NCI-H2029 treated with DMSO at 0.1 percent for 48 hours (cell line): ENCODE data around the gene HMCN2.

Source experiments
- DNase-seq: peaks from one replicate; lab custom pipeline; 2025; lab: John Stamatoyannopoulos, UW

The HMCN2 gene

GRCh38 chr9:130451509-130452388 is 186.2 kb downstream of the HMCN2 start:
- peak; percentile 79 for DNase-seq

DNA sequence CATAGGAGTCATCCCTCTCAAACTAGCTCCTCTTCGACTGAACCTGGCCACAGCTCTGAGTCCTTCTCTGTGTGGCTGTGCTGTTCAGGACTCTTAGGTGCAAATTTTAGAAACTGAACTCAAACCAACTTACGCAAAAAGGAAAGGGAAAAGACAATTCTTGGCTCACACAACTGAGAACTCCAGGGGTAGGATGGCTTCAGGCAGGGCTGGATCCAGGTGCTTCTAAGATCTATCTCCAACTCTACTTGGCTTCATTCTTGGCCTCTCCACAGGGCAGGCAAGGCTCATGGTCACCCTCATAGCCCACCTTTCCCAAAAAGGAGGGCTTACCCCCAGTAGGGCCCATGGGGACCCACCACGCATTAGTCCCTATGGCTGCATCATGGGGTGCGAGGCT is 187.3 kb downstream of the HMCN2 start:
- no peak for DNase-seq

- peak; percentile 38 for DNase-seq
Observed at GRCh38 chr9:130453487-130453886, 187.9 kb downstream of the HMCN2 start.

DNA sequence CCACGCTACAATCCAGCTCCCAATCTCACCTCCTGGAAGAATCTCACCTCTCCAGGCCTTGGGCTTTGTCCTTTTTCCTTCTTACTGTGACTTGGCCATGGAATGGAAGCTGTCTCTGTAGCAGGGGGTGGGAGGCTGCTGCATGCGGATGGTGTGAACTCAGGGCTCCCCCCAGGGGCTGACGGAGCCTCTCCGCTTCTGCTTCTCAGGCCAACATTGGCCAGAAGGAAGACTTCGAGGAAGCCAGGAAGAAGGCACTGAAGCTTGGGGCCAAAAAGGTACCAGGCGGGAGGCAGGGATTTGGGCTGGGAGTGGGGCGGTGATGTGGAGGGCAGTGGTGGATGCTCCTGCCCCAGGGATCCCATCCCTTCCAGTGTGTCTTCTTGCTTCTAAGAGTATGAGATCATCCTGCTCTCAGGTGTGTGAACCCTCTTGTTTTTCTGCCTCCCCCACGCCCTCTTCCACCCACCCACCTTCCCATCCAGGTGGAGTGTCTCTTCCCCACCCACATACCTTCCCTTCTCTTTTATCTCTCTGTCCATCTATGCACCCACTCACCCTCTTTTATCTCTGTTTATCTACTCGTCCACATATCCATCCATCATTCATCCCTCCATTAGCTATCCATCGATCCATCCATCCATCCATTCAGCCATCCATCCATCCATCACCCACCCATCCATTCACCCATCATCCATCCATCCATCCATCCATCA is 188.7 kb downstream of the HMCN2 start:
- no peak for DNase-seq

DNA sequence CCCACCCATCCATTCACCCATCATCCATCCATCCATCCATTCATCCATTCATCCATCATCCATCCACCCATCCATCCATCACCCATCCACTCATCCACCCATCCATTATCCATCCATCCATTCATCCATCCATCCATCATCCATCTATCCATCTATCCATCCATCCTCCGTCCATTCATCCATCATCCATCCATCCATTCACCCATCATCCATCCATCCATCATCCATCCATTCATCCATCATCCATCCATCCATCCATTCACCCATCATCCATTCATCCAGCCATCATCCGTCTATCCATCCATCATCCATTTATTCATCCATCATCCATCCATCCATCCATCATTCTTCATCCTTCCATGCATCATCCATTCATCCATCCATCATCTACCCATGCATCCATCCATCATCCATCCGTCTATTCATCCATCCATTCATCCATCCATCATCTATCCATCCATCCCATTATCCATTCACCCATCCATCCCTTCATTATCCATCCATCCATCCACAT is 189.3 kb downstream of the HMCN2 start:
- no peak for DNase-seq

DNA sequence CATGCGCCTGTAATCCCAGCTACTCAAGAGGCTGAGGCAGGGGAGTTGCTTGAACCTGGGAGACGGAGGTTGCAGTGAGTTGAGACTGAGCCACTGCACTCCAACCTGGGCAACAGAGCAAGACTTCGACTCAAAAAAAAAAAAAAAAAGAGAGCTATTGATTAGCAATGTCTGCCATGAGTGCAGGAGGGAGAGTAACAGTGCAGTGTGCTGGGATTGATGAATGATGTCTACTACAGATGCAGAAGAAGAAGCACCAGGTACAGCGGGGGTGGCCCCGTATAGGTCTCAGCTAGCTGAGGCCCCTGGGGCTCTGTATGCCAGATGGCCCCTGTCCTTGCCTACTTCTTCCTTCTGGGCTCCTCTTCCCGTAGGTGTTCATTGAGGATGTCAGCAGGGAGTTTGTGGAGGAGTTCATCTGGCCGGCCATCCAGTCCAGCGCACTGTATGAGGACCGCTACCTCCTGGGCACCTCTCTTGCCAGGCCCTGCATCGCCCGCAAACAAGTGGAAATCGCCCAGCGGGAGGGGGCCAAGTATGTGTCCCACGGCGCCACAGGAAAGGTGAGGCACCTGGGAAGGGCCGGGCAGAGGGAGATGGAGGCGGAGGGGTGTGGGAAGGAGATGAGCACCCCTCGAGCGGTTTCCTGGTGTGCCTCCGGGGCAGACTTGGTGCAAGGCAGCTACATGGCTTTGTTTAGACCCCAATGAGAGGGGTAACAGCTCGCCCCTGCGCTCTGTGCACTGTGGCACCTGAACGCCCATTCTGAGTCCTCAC is 192.7 kb downstream of the HMCN2 start:
- no peak for DNase-seq

- no peak for DNase-seq
Observed at GRCh38 chr9:130458804-130459067, 193.2 kb downstream of the HMCN2 start.

DNA sequence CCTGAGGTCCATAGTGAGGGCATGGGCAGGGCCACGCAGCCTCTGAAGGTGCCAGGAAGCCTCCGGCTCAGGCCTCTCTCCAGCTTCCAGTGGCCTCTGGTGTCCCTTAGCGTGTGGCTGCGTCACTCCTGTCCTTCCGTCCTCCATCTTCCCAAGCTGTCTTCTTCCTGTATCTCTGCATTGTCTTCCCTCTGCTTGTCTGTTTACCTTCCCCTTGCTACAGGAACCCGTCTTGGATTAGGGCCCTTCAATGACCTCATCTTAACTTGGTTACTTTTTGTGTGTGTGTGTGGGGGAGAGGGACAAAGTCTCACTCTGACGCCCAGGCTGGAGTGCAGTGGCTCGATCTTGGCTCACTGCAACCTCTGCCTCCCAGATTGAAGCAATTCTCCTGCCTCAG is 193.6 kb downstream of the HMCN2 start:
- no peak for DNase-seq

DNA sequence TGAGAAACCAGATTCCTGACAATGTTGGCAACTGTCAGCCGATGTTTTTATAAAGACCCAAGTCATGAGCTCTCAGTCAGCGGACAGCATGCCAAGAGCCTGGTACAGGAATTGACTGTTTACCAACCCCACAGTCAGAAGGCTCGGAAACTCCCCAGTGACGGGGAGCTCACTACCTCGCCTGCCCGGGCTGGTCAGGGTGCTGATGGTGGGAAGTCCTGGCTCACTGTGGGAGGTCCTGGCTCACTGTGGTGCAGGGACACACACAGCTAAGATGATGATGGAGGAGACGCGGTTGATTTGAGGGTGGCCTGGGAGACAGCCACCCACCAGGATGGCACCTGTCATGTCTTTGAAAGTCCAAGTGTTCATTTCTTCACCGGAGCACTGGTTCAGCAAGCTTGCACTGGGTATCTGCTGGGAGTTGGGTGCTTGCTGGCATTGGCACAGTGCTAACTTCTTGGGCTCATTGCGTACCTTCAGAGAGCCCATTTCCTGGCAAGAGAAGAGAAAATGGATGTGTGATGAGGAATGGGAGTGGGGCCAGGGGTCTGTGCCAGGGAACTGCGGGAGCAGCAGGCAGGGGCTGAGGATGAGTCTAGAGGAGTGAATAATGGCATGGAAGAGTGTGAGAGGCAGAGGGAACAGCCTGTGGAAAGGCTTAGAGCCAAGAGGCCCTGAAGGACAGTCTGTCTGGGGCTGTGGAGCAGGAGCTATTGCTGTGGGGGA is 194.5 kb downstream of the HMCN2 start:
- no peak for DNase-seq

DNA sequence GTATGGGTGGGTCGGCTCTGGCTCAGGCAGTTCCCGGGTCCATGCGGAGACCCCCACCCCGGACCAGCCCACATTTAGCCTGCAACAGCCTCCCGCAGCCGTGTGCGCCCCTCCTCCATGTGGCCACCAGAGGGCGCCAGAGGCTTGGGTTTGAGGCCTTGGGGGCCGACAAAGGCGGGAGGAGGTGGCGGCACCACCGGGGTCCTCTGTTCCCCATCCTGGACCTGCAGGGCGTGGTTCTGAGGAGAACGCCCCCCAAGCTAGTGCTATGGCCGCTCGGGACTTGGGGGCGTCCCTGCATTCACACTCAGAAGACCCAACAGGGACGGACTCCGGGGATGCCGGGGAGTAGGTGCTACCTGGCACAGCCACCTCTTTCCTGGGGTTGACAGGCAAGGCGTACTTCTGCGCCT is 195.7 kb downstream of the HMCN2 start:
- DNase-seq: no peak

DNA sequence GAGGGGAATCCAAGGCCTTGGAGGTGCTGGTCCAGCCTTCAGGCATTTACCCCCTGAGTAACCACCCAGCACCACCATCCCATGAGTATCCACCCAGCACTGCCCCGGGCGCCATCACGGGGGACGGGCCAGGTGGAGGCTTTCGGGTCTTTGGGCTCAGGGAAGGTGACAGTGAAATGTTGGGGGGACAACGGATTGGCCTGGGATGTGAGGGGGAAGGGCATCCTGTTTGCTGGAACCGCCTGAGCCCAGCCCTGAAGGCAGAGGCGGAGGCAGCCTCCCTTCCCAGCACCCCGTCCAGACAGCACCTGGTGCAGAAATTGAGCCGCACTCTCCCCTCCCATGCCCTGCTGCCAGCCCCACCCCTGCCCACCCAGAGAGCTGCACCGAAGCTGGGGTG is 196.2 kb downstream of the HMCN2 start:
- DNase-seq: no peak

DNA sequence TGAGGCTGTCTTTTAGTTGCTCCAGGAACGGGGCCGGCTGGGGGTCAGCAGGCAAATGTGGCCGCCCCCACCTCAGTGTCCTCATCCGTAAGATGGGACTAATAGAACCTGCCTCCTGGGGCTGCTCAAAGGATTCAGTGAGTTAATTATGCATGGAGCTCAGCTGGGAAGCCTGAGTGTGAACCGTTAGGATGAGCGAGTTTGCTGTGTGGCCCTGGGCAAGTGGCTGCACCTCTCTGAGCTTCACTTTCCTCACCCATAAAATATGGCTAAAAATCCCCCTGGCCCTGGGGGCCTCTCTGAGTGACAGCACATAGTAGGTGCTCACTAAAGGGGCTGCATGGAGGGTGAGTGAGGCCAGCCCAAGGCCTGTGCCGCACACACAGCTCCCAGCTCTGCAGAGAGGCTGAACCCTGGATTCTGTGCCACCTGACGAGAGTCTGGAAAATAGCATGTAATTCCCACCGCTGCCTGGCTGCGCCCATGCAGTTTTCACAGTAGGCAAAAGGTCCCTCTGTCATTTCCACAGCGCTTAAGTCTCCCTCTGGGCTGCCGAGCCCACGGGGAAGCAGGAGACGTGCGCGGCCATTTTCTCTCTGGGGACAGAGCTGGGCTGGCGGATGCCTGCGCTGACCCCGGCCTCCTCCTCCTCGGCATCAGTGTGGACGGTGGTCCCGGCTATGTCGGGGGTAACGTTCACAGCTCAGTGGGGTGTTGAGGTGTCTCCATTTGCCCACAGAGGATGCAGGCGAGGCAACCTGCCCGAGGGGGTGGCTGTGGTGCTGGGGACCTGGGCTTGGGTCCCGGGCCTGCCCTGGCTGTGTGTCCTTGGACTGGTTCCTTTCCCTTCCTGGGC is 197.4 kb downstream of the HMCN2 start:
- no peak for DNase-seq

DNA sequence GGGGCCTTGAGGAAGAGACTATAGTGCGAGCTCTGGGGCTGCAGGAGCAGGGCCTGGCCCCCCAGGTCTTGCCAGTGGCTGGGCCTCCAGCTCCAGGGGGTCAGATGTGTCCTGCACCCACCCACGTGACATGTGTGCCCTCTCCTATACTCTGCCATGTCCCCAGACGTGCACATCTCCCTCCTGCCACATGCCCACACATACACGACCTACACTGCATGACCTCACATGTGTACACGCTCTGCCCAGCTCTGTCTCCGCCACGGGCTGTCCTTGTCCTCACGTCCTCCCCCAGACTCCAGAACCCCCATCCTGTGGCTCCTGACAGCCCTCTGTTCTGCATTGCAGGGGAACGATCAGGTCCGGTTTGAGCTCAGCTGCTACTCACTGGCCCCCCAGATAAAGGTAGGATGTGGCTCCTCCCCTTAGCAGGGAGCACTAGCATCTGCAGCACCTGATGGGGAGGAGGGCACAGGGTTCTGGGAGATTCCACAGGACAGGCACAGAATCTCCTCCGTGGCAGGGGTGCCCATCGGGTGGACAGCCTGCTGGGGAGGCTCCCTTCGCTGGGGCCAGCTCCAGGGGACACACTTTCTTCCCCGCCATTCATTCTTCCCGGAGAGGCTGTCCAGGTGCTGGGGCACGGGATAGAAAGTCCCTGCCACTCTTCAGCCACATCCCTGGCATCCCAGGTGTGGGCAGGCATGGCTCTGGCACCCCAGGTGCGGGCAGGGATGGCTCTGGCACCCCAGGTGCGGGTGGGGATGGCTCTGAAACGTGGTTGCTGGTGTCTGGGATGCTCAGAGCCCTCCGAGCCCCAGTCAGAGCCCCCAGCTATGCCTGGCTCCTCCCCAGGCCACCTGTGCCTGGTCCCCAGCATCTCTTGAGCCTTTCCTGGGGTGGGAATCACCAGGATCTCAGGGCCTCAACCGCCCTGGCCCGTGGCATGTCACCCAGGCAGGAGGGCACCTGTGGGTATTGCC is 198.5 kb downstream of the HMCN2 start:
- no peak for DNase-seq

DNA sequence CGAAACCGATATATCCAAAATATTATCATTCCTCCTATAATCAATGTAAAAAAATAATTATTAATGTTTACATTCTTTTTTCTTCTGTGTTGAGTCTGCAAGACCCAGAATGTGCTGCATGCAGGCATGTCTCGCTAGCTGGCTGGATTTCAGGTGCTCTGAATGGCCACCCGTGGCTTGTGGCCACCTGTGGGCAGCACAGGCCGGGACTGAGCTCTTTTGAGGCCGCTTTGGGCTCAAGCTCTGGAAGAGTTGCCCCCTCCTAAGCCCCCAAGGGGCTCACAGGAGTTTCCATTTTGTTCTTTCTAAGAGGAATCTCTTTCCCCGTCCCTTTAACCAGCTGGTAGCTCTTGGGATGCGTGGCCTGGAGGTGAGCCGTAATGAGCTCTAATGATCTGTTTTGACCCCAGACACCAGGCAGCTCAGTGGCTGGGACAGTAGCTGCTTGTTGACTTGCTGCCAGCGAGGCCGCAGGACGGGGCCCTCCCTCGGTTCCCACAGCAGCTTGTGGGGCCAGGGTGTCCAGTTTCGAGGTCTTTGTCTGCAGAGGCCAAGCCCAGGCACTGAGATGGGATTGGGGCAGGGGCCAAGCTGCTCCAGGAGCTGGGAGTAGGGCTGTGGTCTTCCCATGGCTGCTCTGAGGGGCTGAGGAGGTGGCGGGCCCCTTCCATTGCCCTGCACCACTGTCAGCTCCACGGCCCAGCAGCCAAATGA is 200.0 kb downstream of the HMCN2 start:
- DNase-seq: no peak

- no peak for DNase-seq
Observed at GRCh38 chr9:130466537-130467217, 201.1 kb downstream of the HMCN2 start.

- no peak for DNase-seq
Observed at GRCh38 chr9:130467316-130467715, 201.8 kb downstream of the HMCN2 start.

DNA sequence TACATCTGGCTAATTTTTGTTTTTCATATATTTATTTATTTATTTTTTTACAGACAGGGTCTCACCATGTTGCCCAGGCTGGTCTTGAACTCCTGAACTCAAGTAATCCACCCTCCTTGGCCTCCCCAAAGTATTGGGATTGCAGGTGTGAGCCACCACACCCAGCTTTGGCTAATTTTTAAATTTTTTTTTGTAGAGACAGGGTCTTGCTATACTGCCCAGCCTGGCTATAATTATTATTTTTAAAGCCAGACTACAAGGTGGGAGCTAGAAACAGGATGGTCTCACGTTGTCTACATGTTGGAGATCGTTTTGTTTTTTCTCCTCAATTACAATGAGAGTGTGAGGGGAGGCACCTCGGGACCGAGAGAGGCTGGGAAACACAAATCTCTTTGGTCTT is 203.0 kb downstream of the HMCN2 start:
- no peak for DNase-seq

GRCh38 chr9:130470269-130470668 is 204.7 kb downstream of the HMCN2 start:
- DNase-seq: no peak

DNA sequence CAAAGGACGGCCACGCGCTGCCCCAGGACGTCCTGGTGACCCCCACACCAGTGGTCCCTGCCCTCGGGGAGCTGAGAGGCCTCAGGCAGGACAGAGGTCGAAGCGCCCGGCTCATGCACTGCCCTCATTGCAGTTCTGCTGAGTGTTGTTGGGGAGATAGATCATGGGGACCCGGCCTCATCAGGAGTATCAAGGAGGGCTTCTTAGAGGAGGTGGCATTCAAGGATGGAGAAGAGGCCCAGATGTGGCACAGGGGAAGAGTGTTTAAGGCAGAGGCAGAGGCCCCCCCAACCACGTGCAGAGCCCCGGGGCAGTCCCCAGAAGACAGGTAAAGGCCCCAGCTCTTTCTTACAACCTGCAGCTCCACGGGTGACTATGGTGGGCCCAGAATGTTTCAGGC is 205.4 kb downstream of the HMCN2 start:
- no peak for DNase-seq
